GM13977 (cell line): ENCODE results near the gene NCDN.
"Not testable (repeated sequence)": the region's sequence is repeated elsewhere in the genome, so short reads cannot be mapped to it uniquely, and the experiment has no call there.

Source experiments
- DNase-seq: peaks from one replicate; pipeline ENCODE4 v3.0.0; 2012; ENCODE audit warnings: low spot score
- CTCF ChIP-seq: IDR thresholded peaks from 2 replicates; pipeline ENCODE4 v1.5.1; 2012; ENCODE audit warnings: mild to moderate bottlenecking, control low read depth; ENCODE audit not compliant: insufficient read depth; ENCODE audit errors: extremely low read depth, missing control alignments
- in situ Hi-C: fragments of 300-500 bp; cut with MboI; formaldehyde crosslinking; loops from one replicate; pipeline ENCODE4 v1.12.0; 2022; ENCODE audit warnings: low sequenced_read_pairs, low pct_unique_long_range_greater_than_20kb, mixed read lengths, inconsistent platforms; ENCODE audit not compliant: unreplicated experiment

Gene NCDN

GRCh38 chr1:35574655-35575415 lies 17.2 kb downstream of the NCDN start:
- in situ Hi-C loops = loop anchor here (10.0 kb wide), 1 partner anchor 140 kb away; the partner anchor contains the start of gene C1orf216
- DNase-seq = no peak
- TF ChIP-seq CTCF = no peak

- in situ Hi-C loops = loop anchor here (10.0 kb wide), 1 partner anchor 139 kb away; the partner anchor contains the start of gene C1orf216
- no peak for TF ChIP-seq CTCF
- no peak for DNase-seq
Measured at GRCh38 chr1:35575416-35575958, 17.9 kb downstream of the NCDN start.

- DNase-seq = no peak
- no peak for TF ChIP-seq CTCF
- in situ Hi-C loops = loop anchor here (10.0 kb wide), 1 partner anchor 139 kb away; the partner anchor contains the start of gene C1orf216
Measured at GRCh38 chr1:35576061-35576765, 18.6 kb downstream of the NCDN start.

- in situ Hi-C loops = loop anchor here (10.0 kb wide), 1 partner anchor 138 kb away; the partner anchor contains the start of gene C1orf216
Measured at GRCh38 chr1:35576766-35577070, 19.1 kb downstream of the NCDN start.

GRCh38 chr1:35577071-35577998 lies 19.7 kb downstream of the NCDN start:
- in situ Hi-C loops = loop anchor here (10.0 kb wide), 1 partner anchor 137 kb away; the partner anchor contains the start of gene C1orf216
- peak; percentile 82 for DNase-seq
- TF ChIP-seq CTCF = peak; percentile 3

More at GRCh38 chr1:35576766-35577070, 19.1 kb downstream of the NCDN start:
- not testable (repeated sequence) for DNase-seq

GRCh38 chr1:35580949-35581388 lies 23.4 kb downstream of the NCDN start:
- no peak for DNase-seq
- in situ Hi-C loops = no loop called here
- no peak for TF ChIP-seq CTCF

GRCh38 chr1:35581621-35582020 lies 24.0 kb downstream of the NCDN start:
- in situ Hi-C loops, DNase-seq: not testable (repeated sequence)
